Activated gamma-delta T cell treated with anti-CD3 and anti-CD28 coated beads, Interleukin-2, amount 50 U/mL, for 16 hours (primary cell): ENCODE results near the gene ALDH2.
"Not testable (repeated sequence)": the region's sequence is repeated elsewhere in the genome, so short reads cannot be mapped to it uniquely, and the experiment has no call there.

ENCODE experiments used
- DNase-seq: peaks from one replicate; pipeline ENCODE4 v3.0.0-alpha.2; 2020; ENCODE audit warnings: low read depth

ALDH2 gene

DNA sequence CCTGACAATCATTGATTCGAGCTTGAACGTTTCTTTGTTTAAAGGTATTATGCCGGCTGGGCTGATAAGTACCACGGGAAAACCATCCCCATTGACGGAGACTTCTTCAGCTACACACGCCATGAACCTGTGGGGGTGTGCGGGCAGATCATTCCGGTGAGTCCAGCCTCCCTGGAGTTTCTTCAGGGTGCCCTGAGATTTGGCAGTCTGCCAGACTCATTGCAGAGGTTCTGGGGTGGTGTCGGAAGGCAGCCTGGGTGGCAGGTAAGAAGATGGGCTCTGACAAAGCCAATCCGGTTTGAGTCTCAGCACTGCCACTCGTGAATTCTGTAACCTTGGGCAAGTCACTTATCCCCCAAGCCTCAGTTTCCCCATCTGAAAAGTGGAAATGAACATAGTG lies 23.0 kb downstream of the ALDH2 start:
- DNase-seq, result no peak

DNA sequence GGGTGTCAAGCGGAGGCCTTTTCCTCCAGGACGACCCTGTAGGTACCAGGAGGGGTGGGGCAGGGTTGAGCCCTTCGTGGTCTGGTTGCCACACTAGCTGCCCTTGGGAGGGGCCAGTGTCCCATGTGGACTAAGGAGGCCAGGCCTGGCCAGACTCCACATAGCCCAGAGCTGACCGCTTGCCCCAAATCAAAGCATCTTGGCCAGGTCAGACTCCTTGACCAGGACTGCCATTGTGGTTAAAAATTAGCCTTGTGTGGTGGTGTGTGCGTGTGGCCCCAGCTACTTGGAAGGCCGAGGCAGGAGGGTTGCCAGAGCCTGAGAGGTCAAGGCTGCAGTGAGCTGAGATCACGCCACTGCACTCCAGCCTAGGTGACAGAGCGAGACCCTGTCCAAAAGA lies 24.8 kb downstream of the ALDH2 start:
- no peak for DNase-seq

DNA sequence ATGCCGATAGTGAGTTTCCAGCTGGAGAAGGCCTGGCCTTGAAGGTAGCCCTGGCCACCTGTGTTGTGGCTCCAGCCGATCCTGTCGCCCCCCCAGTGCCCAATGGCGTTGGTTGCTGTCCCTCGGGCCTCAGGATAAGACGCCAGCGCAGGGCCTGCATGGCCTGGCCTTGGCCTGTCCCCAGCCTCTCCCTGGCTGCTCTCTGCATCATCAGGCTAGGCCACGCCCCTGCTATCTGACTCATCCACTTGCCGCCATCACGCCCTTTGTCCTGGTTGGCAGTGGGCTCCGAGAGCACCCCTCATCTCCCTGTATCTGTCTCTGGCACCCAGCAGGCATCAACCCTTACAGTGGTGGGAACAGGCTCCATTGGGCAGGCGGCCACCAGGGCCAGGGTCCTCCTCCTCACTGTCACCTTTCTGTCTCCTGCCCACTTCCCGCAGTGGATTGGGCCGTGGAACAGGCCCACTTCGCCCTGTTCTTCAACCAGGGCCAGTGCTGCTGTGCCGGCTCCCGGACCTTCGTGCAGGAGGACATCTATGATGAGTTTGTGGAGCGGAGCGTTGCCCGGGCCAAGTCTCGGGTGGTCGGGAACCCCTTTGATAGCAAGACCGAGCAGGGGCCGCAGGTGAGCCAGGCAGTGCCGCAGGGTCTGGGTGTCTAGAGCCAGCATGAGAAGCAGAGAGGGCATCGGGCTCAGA lies 25.6 kb downstream of the ALDH2 start:
- DNase-seq, result no peak

DNA sequence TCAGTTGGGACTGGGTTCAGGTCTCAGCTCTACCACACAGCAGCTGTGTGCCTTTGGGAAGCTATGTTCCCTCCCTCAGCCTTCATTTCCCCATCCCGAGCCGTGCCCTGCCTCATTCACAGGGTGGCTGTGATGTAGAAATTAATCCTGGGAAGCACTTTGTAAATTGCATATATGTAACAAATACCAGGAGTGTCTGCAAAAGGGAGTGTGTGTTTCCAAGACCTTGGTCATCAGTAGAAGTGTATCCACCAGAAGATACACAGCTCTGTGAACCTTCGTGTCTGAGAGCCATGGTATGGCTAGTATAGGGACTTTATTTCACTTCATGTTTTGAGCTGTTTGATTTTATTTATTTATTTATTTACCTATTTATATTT lies 26.1 kb downstream of the ALDH2 start:
- no peak for DNase-seq

DNA sequence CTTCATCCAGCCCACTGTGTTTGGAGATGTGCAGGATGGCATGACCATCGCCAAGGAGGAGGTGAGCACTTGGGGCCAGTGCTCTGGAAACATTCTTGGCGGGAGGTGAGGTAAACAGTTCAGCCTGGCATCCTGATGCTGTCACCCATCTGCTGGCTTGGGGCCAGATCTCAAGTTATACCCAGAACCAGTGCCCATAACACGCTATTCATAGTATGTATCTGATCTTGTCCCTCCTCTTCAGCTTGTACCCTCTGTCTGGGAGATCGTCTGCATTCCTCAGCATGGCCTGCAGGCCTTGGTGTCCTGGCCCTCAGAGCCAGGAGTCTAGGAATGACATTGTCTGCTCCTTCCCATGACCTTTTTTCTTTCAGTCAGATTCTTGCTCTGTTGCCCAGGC lies 31.4 kb downstream of the ALDH2 start:
- DNase-seq, result no peak

DNA sequence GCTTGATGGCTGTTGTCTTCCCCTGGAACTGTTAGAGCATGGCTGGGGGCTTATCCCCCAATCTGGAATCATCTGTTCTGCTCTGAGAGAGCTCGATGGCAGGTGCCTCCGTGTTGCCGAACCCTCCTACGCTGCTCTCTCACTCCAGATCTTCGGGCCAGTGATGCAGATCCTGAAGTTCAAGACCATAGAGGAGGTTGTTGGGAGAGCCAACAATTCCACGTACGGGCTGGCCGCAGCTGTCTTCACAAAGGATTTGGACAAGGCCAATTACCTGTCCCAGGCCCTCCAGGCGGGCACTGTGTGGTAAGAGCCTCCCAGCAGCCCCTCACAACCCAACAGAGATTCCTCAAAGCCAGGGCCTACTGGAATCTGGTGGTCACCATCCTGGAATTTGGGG lies 33.0 kb downstream of the ALDH2 start:
- no peak for DNase-seq

DNA sequence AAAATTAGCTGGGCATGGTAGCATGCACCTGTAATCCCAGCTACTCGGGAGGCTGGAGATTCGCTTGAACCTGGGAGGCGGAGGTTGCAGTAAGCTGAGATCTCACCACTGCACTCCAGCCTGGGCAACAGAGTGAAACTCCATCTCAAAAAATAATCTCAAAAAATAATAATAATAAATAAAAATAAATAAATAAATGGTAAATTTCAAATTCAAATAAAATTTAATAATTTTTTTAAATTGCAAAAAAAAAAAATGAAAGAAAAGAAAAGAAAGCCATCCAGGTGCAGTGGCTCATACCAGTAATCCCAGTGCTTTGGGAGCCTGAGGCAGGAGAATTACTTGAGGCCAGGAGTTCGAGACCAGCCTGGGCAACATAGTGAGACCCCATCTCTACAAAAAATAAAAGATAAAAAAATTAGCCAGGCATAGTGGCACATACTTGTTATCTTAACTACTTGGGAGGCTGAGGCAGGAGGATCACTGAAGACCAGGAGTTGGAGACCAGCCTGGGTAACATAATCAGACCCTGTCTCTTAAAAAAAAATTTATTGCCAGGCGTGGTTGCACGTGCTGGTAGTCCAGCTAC lies 36.4 kb downstream of the ALDH2 start:
- DNase-seq, result no peak

DNA sequence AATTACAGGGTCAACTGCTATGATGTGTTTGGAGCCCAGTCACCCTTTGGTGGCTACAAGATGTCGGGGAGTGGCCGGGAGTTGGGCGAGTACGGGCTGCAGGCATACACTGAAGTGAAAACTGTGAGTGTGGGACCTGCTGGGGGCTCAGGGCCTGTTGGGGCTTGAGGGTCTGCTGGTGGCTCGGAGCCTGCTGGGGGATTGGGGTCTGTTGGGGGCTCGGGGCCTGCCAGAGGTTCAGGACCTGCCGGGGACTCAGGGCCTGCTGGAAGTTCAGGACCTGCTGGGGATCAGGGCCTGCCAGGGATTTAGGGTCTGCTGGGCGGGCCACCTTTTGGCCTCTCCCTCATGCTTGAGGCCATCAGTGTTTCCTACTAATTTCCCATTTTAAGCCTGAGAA lies 37.1 kb downstream of the ALDH2 start:
- DNase-seq, result no peak

DNA sequence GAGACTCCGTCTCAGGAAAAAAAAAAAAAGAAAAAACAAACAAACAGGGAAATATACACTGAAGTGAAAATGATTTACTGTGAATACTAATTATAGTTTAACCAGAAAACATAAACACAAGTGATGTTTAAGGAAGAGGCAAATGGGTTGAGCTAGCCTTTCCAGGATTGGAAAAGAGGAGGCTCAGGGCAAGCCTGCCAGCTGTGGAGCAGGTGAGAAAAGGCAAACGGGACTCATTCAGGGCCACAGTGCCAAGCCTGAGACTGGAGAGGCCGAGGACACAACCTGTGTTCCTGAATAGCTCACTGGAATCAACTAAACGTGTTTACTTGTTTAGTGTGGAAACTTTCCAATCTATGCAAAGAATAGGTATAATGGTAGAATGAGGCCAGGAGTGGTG lies 39.6 kb downstream of the ALDH2 start:
- DNase-seq, result no peak

DNA sequence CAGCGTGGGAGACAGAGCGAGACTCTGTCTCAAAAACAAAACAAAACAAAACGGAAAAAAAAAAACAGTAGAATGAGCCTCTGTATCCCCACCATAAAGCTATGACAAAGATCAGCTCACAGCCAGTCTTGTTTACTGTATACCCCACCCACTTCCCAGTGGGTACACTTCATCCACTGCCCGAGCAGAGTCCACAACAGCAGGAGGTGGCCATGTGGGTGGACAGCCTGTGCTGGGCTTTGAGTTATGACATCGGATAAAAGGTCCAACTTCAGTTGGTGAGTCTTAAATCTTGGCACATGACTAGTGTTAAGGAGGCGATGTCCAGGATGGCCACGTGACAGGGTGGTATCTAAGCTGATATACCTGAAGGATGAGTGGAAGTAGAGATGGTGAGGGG lies 40.5 kb downstream of the ALDH2 start:
- no peak for DNase-seq

DNA sequence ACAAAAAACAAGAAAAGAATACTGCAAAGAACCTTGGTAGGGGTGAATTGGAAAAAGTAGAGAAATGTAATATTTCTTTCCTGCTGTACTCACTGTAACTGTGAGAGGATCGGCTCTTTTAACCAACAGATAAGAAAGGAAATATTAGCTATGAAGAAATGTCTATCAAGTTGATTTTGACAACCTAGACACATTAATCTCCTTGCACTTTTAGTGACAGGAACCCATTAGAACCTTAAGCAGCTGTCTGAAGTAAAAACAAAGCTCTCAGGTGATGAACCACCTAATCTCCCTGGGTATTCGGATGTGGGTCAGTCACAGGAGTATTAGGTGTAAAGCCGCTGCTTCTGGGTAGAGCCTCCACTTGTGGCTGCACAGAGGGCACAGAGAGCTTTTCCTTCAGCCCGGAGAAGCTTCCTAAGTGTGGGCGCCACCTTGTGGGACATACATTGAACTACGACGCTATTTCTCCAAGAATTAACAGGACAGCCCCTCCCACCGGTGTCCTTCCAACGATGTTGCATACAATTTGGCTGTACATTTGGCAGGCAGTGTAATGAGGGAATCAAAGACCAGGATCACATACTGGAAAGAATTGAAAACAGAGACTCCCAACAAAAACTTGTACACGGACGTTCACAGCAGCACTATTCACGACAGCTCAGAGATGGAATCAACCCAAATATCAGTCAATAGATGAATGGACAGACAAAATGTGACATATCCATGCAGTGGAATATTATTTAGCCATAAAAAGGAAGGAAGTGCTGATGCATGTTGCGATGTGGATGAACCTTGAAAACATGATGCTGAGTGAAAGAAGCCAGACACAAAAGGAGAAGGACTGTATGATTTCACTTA lies 46.4 kb downstream of the ALDH2 start:
- peak; percentile 33 for DNase-seq

DNA sequence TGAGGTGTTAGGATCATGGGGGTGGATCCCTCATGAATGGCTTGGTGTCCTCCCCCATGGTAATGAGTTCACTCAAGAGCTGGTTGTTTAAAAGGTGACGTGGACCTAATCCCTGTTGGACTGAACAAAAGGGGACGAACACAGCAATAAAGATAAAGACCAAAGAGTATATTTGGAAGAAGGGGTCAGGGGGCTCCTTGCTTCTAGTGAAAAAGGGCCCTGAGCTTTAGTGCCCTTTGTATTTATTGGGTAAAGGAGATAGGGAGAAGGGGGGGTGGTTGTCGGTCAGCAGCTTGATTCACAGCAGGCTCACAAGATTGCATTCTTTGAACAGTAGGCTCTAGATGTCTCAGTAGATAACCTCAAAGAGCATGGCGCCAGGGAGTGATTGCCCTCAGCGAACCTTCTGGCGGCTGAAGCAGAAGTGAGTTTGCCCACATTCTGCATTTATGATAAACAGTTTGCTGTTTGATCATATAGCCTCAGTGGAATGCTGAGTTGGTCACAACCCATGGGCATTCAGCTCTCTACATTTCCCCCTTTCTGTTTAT lies 49.4 kb downstream of the ALDH2 start:
- DNase-seq, result no peak

DNA sequence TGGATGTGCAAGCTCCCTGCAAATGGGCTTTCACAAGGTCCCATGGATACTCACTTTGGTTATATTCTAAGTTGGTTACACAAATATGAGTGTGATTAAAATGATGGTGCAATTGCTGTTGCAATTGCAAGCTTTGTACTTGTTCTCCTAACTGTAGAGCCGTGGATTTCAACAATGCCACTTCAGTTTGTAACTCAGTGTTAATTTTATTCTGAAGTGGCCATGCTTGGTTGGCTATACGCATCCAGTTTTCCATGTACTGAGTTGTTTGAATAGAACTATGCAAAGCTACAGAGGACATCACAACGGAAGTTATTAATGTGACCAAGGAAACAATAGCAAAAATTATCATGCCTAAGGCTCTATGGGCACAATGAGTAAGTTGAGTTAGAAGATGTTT lies 50.2 kb downstream of the ALDH2 start:
- DNase-seq, result not testable (repeated sequence)

DNA sequence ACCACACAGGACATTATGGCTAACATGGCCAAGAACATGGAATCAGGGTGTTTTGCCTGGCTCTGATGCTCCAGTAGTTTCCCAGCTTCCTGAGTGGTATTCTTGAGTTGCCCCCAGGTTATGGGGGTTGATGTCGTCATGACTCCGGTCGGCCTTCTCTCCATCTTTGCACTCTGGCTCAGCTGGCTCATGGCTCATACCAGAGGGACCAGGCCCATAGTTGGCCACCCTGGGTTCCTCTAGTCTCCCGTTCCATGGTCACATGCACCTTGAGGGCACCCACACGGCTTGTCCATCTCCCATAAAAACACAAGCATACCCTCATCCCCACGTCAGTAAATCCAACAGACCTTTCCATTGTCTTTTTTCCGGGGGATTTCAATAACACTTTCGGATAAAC lies 51.6 kb downstream of the ALDH2 start:
- DNase-seq, result no peak

DNA sequence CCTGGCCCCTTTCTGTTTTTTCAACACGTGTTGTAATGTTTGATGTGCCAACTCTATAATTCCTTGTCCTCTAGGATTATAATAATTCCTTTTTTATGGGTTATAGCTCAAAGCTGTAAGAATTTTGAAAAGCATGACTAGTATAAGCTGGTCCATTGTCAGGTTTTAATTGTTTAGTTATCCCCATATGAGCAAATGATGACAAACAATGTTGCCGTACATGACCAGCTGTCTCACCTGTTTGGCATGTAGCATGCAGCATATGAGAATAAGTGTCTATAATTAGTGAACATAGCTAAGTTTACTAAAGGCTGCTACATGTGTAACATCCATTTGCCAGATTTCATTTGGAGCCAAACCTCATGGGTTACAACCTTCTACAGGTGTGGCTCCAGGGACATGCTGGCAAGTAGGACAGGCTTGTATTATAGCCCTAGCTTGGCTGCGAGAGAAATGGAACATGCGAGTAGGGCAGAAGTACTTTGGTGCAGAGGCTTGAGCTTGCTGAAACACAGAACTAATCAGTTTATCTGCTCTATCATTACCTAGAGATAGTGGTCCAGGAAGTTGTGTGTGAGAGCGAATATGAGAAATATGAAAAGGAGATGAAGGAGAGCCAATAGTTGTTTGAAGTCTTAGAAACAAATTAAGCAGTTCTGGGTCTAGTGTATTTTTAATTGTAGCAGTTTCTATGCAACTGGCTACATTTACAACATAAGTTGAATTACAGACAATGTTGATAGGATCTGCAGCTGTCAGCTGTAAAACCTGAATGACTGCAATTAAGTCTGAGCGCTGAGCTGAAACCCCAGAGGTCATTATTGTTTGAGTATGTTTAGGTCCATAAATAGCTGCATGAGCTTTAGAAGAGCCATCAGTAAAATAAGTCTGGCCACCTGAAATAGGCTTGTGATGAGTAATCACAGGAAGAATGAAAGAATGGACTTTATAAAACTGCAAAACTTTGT lies 52.7 kb downstream of the ALDH2 start:
- DNase-seq, result no peak

DNA sequence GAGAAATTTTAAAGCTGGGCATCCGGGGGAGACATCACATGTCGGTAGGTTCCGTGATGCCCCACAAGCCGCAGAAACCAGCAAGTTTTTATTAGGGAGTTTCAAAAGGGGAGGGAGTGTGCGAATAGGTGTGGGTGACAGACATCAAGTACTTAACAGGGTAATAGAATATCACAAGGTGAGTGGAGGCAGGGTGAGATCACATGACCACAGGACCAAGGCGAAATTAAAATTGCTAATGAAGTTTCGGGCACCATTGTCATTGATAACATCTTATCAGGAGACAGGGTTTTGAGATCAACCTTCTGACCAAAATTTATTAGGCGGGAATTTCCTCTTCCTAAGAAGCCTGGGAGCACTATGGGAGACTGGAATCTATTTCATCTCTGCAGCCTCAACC lies 54.1 kb downstream of the ALDH2 start:
- DNase-seq, result not testable (repeated sequence)

DNA sequence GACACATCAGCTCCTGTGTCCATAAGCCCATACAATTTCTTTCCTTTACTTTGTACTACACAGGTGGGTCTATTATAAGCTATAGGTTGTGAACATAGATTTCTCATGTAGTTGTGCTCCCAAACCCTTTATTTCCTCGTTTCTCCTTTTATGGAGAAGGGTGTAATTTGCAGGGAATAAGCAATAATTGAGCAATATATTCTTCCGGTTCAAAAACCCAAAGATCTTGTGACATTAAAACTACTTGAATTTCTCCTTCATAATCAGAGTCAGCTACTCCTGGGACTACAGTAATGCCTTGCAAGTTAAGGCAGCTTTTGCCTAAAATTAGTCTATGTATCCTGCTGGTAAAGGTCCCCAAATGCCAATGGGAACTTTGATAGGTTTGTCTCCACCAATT lies 56.2 kb downstream of the ALDH2 start:
- no peak for DNase-seq

DNA sequence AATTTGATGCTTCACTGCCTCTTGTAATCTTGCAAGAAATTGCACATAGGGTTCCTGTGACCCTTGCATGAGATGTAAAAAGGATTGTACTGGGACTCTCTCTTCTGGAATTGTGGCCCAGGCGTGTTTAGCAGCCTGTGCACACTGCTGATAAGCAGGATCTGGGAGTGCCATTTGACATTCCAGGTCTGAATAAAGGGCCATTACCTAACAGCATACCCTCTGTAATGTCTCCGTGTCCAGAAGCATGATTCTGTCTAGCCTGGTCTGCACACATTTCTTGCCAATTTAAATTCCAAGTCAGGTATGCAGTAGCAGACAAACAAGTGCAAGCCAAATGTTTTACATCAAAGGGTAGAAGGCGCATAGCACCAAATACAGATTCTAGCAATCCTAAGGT lies 57.2 kb downstream of the ALDH2 start:
- DNase-seq, result no peak

DNA sequence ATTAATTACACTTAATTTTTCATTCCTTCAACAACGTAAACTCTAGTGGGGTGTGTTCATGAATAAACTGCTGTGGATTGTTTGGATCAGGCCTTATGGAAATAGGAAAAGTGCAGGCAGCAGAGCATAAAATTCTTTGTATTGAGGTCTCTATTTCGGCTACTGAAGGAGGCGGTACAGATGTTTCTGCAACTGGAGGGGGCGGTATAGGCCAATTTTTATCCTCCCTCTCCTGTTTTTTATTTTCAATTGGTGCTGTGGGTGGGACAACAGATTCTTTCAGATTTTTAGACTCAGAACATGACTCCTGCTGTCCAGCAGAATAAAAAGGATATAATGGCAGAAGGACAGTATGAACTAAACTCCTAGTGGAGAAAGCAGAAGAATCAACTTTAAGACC lies 57.6 kb downstream of the ALDH2 start:
- not testable (repeated sequence) for DNase-seq

DNA sequence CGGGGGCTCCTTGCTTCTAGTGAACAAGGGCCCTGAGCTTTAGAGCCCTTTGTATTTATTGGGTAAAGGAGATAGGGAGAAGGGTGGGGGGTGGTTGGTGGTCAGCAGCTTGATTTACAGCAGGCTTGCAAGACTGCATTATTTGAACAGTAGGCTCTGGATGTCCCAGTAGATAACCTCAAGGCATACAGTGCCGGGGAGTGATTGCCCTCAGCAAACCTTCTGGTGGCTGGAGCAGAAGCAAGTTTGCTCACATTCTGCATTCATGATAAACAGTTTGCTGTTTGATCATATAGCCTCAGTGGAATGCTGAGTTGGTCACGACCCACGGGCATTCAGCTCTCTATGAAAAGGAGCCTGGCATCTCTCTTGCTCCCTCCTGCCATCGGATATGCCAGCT lies 58.8 kb downstream of the ALDH2 start:
- DNase-seq, result no peak

DNA sequence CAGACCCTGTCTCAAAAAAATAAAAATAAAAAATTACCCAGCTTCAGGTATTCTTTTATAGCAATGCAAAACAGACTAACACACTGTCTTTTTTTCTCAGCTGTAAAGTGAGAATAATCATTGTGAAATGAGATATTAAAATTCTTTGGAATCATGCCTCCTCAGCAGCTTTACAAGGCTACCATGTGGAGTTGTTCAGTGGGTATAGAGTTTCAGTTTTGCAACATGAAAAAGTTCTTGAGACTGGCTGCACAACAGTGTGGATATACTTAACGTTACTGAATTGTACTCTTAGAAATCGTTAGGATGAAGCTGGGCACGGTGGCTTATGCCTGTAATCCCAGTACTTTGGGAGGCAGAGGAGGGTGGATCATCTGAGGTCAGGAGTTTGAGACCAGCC lies 59.6 kb downstream of the ALDH2 start:
- DNase-seq, result no peak

DNA sequence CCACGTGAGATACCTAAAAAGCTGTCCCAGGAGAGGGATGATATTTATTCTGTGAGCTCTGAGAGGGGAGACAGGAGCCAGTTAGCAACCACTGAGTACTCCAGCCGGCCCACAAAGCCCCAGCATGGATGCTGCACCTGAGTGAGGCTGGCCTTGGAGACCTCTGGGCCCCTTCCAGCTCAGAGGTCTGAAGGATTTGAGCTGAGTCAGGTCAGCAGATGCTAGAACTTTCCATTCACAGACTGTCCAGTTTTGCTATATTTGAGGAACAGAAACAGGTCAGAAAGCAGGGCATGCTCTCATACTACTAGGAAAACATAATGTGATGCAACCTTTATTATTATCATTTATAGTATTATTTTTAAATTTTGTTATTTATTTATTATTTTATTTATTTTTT lies 60.3 kb downstream of the ALDH2 start:
- DNase-seq, result no peak
